Heart left ventricle (tissue), 16 donors: ENCODE measurements around the gene HOXD8. TPM values are rescaled to one million over a fixed set of nuclear protein-coding genes. Genes with fewer than 3 reads are reported as not detected.

Source experiments
- ATAC-seq, 4 donors: fragments of 200-7000 bp; cut with Tn5 transposase; one replicate each; pipeline ENCODE4 v1.9.1; 2020 to 2022; ENCODE audit warnings: moderate library complexity in 4 of 4, mild to moderate bottlenecking in 3 of 4, moderate number of reproducible peaks in 1 of 4
- DNase-seq, 5 donors: peaks; one replicate each; pipeline ENCODE4 v3.0.0-alpha.2; 2020
- H3K27ac ChIP-seq, 12 donors: fragments of 200-600 bp; sonication (generic) in 4 of 12; one replicate each; pipeline versions ENCODE4 v1.5.0 to v1.8.0; 2016 to 2022; ENCODE audit warnings: mild to moderate bottlenecking in 2 of 12
- H3K27me3 ChIP-seq, 9 donors: fragments of 200-600 bp; sonication (generic) in 2 of 9; one replicate each; pipeline versions ENCODE4 v1.5.1 to v1.8.0; 2016 to 2022; ENCODE audit warnings: mild to moderate bottlenecking in 3 of 9
- H3K36me3 ChIP-seq, 9 donors: fragments of 200-600 bp; sonication (generic) in 2 of 9; one replicate each; pipeline versions ENCODE4 v1.5.0 to v1.8.0; 2018 to 2022; ENCODE audit warnings: mild to moderate bottlenecking in 2 of 9
- H3K4me1 ChIP-seq, 12 donors: fragments of 200-600 bp; sonication (generic) in 4 of 12; one replicate each; pipeline versions ENCODE4 v1.5.0 to v1.8.0; 2016 to 2022; ENCODE audit warnings: mild to moderate bottlenecking in 3 of 12
- H3K4me3 ChIP-seq, 12 donors: fragments of 200-600 bp; sonication (generic) in 4 of 12; one replicate each; pipeline versions ENCODE4 v1.5.0 to v1.8.0; 2017 to 2022; ENCODE audit warnings: mild to moderate bottlenecking in 9 of 12, moderate library complexity in 4 of 12
- H3K9me3 ChIP-seq, 12 donors: fragments of 200-600 bp; sonication (generic) in 4 of 12; one replicate each; pipeline versions ENCODE4 v1.5.0 to v1.8.0; 2016 to 2022; ENCODE audit warnings: mild to moderate bottlenecking in 1 of 12
- CTCF ChIP-seq, 12 donors: fragments of 200-600 bp; sonication (generic) in 4 of 12; IDR thresholded peaks; one replicate each; pipeline versions ENCODE4 v1.5.0 to v1.8.0; 2018 to 2022; ENCODE audit warnings: antibody characterized with exemption in 12 of 12, mild to moderate bottlenecking in 5 of 12
- POLR2A ChIP-seq, 2 donors: fragments of 450-650 bp; IDR thresholded peaks; one replicate each; pipeline ENCODE4 v1.6.1; 2017; ENCODE audit warnings: antibody characterized with exemption in 2 of 2, mild to moderate bottlenecking in 2 of 2, moderate library complexity in 2 of 2
- WGBS, 4 donors: extraction: QIAGEN DNeasy Blood & Tissue Kit in 2 of 4; methylation state at CpG; one replicate each; pipeline versions ENCODE4 v1.1.5 to v1.1.7; 2013 to 2018; 5-methylcytosine and 5-hydroxymethylcytosine counted together
- intact Hi-C, 10 donors: fragments of 100-400 bp; cut with DNase I; formaldehyde crosslinking; loops; one replicate each; pipeline versions ENCODE4 v1.11.1 to v1.14.2; 2022
- polyA plus RNA-seq, 2 donors: library from polyadenylated mRNA; stranded (reverse); fragments of 200-250 nt; gene quantifications; one replicate each; pipeline ENCODE4 v1.2.3, GENCODE V29; 2013
- total RNA-seq, 9 donors: library from RNA; depleted of rRNA in 2 of 9; stranded (reverse); fragments of >200 nt in 2 of 9; fragmentation: NEBNext Ultra II Directional in 3 of 9; extraction: Animal tissue kit (Norgen Biotek cat#: 25700) in 3 of 9; gene quantifications; one replicate each; pipeline versions ENCODE4 v1.1.0 to v1.2.4, GENCODE V29; 2016 to 2023
- donor health status: ischemic (EF 13 %, LVEDD 7.1; RV severe dilation, severe dysfunction).
- donor health status: healthy with polysubstance abuse.
- donor health status: DM: no; HTN: yes; CAD: no.
- donor health status: DM: no; HTN: no; CAD: no.
- donor health status: ischemic (EF 25% LVEDD 6.9; RV normal size, moderate dysfunction).
- donor health status: ischemic (EF 25% LVEDD 5.7; RV mildly dilated, moderate dysfunction).
- donor health status: healthy.
- donor health status: DM: yes; HTN: yes; CAD: no.
- donor health status: ischemic (EF 35%, LVEDD 5.7; RV mildly dilated, moderate dysfunction).
- donor health status: nonischemic (EF 11% LVEDD 7.7; RV severe dilation, severe dysfunction).
- donor health status: DM: yes; HTN: yes; CAD: no.
- donor health status: PGD.
- donor health status: ischemic (EF 29% LVEDD 5.4; RV normal size, mild dysfunction).
- donor health status: nonischemic (EF 23%, LVEDD 6.1; RV moderate dilation, normal function).

Gene HOXD8
- total and polyA plus RNA-seq, 11 donors = 0.21 to 1.8 (median 0.53) TPM

GRCh38 chr2:176160986-176161824 is 31.7 kb downstream of the HOXD8 start:
- intact Hi-C loops = no loop called here
- Histone ChIP-seq H3K27me3 (peaks cover 72 to 100% (median 100%) of the 10 kb centered on the region in 9 donors), H3K36me3 (no peaks in the 10 kb centered on the region), H3K27ac (no peak overlapping the region), H3K9me3 (no peaks in the 10 kb centered on the region), H3K4me3 (peak overlapping the region in 2 of 12 donors; percentile 24 to 32), H3K4me1 (peaks cover 0 to 44% (median 18%) of the 10 kb centered on the region in 12 donors)
- no peak for ATAC-seq
- no peak for DNase-seq
- TF ChIP-seq POLR2A (IDR thresholded peaks at IDR 0.05) = no peak
- no peak for TF ChIP-seq CTCF (IDR thresholded peaks at IDR 0.05)
- 12 to 37% (median 25%) methylated on average over 22 of the region's 22 CpGs for WGBS, 4 donors

- TF ChIP-seq CTCF (IDR thresholded peaks at IDR 0.05) (no peak), POLR2A (IDR thresholded peaks at IDR 0.05) (no peak)
- WGBS, 4 donors = 5 to 36% (median 20%) methylated on average over 21 to 22 of the region's 22 CpGs
- ATAC-seq = no peak
- DNase-seq = no peak
- H3K9me3 ChIP-seq = no peaks in the 10 kb centered on the region
- no peaks in the 10 kb centered on the region for H3K36me3 ChIP-seq
- peaks cover 66 to 100% (median 97%) of the 10 kb centered on the region in 9 donors for H3K27me3 ChIP-seq
- intact Hi-C loops = no loop called here
- H3K27ac ChIP-seq = no peak overlapping the region
- H3K4me1 ChIP-seq = peaks cover 0 to 40% (median 16%) of the 10 kb centered on the region in 12 donors
- no peak overlapping the region for H3K4me3 ChIP-seq
Observed at GRCh38 chr2:176161825-176162626, 32.5 kb downstream of the HOXD8 start.

- no peak for TF ChIP-seq POLR2A (IDR thresholded peaks at IDR 0.05)
- TF ChIP-seq CTCF (IDR thresholded peaks at IDR 0.05) = no peak
- WGBS, 4 donors = 5 to 16% (median 10%) methylated on average over 22 to 29 of the region's 29 CpGs
- H3K27me3 ChIP-seq = peaks cover 56 to 100% (median 94%) of the 10 kb centered on the region in 9 donors
- H3K4me3 ChIP-seq = no peak overlapping the region
- no peak overlapping the region for H3K27ac ChIP-seq
- DNase-seq (no peak), ATAC-seq (no peak)
- peaks cover 0 to 30% (median 11%) of the 10 kb centered on the region in 12 donors for H3K4me1 ChIP-seq
- no peaks in the 10 kb centered on the region for H3K9me3 ChIP-seq
- H3K36me3 ChIP-seq = no peaks in the 10 kb centered on the region
- intact Hi-C loops = no loop called here
Observed at GRCh38 chr2:176162911-176163671, 33.6 kb downstream of the HOXD8 start.
